Measurements from ENCODE around the gene CEP192.

CEP192 gene

DNA sequence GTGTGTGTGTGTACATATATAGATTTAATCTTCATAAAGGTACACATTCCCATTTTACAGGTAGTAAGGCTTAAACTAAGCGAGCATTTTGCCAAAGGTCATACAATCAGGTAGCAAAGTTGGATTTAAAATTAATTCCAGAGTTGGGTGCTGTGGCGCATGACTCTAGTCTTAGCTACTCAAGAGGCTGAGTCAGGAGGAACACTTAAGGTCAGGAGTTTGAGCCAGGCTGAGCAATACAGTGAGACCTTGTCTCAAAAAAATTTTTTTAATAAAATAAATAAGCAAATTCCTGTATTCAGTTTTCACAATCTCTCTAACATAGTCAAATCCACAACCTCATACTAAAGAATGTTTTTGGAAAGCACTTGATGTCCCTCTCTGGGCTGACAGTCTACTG, 115.9 kb downstream of the CEP192 start:
- DNase-seq: no peak

DNA sequence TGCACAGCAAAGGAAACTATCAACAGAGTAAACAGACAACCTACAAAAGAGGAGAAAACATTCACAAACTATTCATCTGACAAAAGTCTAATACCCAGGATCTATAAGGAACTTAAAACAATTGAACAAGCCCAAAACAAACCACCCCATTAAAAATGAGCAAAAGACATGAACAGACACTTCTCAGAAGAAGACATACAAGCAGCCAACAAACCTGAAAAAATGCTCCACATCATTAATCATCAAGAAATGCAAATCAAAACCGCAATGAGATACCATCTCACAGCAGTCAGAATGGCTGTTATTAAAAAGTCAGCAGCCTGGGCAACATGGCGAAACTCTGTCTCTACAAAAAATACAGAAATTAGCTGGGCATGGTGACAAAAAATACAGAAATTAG, 117.2 kb downstream of the CEP192 start:
- no peak for DNase-seq

DNA sequence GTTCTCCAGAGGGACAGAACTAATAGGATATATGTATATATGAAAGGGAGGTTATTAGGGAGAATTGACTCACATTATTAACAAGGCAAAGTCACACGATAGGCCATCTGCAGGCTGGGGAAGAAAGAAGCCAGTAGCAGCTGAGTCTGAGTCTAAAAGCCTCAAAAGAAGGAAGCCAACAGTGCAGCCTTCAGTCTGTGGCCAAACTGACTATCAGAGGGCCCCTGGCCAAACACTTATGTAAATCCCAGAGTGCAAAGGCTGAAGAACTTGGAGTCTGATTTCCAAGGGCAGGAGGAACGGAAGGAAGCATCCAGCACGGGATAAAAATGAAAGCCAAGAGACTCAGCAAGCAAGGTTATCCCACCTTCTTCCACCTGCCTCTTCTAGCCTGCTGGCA, 119.4 kb downstream of the CEP192 start:
- no peak for DNase-seq

DNA sequence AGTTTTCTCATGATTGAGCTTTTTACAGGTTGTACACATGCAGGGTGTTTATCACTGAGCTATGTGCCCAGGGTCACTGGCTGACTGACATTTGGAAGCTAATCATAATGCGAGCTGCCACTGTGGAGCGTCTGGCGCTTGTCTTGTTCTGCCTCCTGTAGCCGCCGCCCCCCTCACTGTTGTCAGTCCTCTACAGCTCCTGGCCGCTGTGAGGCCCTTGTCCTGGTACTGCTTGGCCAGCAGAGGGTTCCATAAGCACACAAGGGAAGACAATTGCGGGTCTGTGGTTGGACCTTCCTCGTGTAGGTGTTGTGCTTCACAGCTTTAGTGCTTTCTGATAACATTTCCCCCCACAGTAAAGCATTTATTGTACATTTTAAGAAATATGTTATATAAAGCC, 121.8 kb downstream of the CEP192 start:
- DNase-seq: no peak

DNA sequence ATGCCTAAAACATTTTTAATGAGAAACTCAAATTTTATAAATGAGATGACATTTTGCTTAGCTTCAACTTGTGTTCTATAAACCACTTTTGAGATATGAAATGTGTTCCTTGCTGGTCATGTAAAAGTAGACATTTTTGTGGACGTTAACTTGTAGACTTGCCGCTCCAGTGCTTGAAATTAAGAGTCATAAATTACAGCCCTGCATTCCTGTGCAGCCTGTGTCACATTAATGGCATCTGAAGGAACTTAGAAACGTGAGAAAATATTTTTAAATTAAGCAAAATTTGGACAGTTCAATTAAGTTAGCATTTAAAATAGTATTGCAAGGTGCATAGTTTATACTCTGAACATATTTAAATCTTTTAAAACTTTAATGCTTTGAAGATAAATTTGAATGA, 129.1 kb downstream of the CEP192 start:
- no peak for DNase-seq

DNA sequence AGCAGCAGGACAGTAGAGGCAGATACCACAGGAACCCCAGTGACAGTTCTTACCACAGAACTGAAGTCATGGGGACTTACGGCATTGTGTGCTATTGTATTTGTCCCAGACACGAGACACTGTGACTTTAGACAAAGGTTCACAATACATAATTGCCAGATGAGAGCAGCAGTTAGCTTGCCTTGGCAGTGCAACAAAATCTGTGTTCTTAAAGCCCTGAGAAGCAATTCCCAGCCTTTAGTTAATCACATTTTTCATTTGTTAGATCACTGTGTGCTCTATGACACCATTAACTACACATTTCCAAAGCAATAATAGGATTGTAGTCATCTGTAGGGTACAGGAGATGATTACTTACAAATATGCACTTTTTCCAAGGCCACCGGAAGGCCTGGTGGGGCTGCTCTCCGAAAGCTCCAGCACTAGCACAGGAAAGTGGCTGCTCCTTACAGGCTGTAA, 129.8 kb downstream of the CEP192 start:
- no peak for DNase-seq

DNA sequence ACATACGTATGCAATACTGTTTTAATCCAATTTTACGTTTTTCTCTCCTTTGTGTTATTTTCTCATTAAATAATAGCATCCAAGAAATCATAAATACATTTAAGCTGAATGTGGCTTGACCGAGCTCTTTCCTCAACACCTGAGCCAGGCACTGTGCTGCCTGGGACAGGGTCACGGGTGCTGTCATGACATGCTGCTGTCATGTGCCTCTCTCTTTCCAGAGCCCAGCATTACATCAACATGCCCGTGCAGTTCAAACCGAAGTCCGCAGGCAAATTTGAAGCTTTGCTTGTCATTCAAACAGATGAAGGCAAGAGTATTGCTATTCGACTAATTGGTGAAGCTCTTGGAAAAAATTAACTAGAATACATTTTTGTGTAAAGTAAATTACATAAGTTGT, 133.2 kb downstream of the CEP192 start:
- no peak for DNase-seq

DNA sequence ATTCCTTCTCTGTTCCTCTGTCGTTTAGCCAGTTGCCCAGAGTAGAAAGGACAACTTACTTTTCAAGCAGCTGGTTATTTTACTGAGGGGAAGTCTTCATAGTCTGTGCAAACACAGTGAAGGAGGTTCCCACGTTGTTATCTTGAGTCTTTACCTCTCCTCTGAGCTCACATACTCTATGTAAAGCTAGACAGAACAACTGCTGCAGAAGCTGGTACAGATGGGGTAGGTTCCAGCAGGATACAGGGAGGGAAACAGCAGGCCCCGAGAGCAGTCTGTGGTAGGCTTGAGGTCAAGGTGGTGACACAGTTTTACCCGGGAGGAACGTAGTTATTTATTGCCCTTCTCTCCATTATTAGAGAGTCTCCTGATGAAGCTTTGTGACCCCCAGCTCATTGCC, 134.0 kb downstream of the CEP192 start:
- DNase-seq: no peak

DNA sequence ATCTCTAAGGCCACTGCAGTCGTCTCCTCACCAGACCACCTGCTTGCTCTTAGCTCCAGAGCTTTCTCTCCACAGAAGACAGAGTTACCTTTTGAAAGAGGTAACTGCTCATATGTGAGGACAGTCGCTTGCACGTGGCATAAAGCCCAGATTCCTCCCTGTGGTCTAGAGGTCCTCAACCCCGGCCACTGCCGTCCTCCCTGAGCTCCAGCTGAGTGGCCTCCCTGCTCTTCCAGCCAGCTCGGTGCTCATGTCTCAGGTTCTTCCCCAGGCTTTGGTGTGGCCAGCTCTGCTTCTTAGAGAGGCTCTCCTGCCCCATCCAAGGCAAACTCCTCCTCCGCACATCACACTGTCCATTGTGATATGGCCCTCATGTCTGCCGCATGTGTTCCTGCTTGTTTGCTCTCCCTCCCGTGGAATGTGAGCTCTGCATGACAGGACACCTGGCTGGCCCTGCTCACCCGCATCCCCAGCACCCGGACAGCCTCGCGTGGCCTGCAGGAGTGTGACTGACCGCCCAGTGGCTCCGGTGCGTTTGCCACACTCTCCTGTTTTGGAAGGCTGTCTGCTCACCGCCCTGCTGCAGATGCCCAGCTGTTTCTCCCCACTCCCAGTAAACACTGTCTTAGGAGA, 135.9 kb downstream of the CEP192 start:
- no peak for DNase-seq

DNA sequence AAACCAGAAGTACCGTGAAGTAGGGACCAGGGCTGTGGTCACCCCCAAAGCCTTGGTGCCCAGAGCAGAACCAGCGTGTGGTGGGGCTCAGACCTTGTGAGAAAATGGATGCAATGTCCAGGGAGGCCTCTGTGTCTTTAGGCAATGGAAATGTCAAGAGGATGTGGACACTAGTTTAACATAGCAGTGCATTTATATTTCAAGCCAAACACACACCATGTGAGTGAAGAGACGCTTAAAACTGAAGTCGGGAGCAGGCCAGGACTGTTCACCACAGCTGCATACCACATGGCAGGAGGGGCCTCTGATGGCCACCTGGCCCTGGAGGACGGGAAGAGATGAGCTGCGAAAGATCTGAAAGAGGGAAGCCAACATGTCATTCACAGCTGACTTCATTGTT, 140.1 kb downstream of the CEP192 start:
- no peak for DNase-seq

DNA sequence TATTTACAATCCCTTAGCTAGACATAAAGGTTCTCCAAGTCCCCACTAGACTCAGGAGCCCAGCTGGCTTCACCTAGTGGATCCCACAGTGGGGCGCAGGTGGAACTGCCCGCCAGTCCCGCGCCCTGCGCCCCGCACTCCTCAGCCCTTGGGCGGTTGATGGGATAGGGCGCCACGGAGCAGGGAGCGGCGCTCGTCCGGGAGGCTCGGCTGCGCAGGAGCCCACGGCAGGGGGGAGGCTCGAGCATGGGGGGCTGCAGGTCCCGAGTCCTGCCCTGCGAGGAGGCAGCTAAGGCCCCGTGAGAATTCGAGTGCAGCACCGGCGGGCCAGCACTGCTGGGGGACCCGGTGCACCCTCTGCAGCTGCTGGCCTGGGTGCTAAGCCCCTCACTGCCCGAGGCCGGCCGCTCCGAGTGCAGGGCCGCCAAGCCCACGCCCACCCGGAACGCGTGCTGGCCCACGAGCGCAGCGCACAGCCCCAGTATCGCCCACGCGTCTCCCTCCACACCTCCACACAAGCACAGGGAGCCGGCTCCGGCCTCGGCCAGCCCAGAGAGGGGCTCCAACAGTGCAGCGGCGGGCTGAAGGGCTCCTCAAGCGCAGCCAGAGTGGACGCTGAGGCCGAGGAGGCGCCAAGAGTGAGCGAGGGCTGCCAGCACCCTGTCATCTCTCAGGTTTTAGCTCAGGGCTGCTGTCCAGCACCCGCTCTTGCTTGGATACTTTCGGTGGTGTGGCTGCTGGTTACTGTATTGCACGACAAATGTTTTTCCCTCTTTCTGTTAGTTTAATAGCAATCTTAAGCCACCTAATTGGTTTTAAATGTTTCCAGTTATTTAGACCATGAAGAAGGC, 143.6 kb downstream of the CEP192 start:
- no peak for DNase-seq

DNA sequence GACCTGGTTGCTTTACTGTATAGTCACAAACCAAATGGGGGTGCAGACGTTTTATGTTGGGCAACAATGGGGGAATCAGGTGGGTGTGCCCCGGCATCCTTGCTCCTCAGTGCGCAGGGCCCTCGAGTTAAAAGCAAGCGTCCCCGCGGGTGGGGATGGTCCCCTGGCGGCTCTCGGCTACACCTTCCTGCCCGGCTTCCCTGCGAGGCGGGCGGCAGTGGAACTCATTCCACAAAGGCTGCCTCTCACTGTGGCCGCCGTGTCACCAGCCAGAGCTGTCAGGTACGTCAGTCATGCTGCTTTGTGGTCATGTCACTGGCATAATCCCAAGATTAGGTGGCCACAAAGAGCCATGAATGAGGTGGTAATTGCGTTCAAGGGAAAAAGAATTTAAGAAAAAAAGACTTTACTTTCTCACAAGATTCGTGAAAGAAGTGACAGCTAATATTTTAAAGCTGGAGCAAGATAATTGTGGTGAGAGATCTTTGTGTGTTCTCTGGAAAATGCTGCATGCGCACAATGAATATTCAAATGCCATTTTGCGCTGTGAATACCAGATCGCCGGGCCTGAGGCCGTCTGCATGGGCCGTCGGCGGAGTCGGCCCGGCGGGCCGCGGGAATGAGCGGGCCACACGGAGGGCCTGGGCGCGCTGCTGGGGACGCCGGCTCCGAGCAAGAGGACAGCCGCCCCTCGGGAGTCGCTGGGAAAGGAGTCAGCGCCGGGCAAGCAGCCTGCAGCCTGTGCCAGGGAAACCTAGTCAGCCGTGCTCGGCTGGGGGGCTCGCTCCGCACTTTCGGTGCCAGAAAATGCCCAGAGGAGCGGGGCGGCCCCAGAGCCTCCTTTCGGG, 145.1 kb downstream of the CEP192 start:
- peak; percentile 35 for DNase-seq

DNA sequence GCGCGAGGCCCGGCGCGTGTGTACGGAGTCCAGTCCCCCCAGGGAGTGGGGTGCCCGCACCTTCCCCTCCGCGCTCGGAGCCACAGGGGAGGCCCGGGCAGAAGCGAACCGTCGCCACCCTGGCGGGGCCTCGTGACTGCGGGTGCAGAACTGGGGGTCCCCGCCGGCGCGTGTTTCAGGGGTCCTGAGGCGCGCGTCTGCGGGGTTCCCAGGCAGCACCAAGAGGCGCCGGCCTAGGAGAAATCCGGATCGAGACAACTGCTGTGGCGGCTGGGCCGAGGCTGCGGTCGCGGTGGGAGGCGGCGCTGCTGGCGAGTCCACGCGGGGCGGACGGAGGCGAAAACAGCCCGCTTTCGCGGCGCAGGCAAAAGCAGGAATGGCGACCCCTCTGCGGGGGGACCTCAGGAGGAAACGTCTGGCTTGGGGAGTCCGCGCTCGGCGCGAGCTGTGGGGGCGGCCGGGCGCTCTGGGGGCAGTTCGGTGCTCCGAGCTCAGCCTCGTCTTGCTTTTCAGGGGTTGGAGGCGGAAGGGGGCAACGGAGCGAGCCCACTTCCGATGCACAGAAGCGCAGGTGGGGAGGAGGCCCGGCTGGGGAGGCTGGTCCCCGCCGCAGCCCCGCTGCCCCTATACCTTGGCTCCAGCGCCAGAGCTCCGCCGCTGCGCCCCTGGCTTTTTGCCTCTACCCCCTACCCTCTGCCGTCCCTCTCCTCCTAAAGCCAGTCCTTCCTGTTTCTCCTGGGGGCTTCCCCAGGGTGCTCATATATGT, 145.9 kb downstream of the CEP192 start:
- peak; percentile 51 for DNase-seq

DNA sequence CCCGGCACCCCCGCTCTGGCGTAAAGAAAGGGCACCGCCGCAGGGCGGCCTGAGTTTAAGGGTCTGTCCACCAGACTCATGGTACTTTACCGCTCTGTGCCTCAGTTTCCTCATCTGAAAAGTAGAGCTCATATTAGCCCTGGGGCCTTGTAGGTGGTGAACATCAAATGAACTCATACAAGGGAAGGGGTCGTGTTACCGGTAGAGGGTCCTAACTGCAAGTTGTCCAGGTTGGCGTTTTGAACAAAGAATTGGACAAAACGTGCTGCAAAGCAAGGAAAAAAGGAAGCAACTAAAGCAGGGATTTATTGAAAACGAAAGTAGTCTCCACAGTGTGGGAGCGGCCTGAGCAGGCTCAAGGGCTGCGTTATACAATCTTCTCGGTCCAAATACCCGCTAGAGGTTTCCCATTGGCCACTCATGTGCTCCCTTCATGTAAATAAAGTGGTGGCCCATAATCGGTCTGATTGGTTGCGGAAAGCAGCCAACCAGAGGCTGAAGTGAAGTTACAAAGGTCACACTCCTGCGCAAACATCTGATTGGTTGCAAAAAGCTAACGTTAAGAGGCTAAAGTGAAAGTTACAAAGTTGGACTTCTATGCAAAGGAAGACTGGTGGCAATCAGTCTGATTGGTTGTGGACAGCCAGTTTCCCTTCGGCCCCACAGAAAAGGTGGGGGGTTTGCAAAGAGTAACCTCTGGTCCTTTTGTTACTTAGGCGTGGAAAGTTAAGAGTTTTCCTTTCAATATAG, 146.7 kb downstream of the CEP192 start:
- peak; percentile 56 for DNase-seq

DNA sequence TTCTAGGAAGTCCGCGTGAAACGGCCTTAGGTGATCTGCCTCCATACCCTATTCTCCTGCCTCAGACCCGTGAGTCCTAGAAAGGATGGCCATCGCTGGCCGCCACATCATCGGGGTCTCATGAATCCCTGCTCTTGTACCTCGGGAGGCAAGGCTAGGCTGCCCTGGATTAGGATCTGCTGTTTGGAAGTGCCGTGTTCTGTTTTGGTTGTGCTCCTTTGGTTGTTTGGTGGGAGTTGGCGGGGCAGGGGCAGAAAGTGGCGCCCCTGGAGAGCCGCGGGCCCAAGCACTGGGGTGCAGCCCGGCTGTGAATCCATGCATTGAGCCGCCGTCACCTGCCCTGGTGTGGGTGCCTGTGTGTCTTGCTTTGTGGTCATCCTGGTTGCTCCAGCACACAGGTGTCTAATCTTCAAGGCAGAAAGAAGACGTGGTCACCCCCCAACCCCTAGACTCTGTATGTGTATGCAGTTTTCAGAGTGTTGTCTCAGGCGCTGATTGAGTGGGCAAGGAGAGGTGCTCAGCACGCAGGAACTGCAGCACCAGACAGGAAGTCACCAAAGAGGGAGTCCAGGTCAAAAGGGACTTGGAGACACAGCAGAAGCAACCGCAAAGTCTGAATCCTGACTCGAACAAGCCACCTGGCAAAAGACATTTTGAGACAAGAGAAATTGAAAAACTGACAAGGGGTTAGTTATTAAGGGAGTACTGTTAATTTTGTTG, 147.4 kb downstream of the CEP192 start:
- no peak for DNase-seq

DNA sequence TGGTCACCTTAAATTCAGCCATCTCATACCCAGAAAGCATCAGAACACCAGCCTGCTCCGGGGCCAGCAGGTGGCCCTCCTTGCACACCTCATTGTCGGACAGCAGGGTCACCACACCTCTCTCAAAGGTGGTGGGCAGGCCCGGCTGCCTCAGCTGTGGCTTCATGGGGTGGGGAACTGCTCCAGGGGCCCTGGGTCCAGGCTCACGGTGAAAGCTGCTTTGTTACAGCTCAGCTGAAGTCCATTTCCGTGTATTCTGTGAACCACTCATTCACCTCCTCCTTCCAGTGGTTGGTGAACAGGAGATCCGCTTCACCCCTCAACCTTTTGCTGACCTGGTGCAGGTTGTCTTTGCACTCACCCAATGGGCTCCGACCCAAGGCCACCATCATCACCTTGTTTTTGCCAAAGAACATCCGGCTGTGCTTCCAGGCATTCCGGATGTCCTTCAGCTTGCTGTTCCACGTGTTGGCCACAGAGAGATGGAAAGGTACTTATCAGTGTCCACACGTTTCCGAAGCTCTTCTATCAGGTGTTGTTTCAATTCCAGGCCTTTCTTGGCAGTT, 148.8 kb downstream of the CEP192 start:
- no peak for DNase-seq

DNA sequence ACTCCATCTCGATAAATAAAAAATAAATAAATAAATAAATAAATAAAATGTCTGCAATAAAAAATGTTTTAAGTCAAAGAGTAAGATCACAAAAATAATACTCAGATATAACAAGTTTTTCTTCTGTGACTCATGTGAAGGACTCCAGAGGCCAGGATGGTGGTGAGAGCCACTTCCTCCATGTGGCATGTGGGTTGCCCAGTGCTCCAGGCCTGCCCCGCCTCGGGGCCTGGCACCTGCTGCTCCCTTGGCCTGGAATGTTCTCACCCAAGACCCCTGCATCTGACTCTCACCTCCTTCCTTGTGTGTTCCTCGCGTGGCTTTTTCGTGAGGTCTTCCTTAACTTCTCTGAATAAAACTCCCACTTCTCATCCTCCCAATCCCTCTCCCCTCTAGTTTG, 150.0 kb downstream of the CEP192 start:
- no peak for DNase-seq

DNA sequence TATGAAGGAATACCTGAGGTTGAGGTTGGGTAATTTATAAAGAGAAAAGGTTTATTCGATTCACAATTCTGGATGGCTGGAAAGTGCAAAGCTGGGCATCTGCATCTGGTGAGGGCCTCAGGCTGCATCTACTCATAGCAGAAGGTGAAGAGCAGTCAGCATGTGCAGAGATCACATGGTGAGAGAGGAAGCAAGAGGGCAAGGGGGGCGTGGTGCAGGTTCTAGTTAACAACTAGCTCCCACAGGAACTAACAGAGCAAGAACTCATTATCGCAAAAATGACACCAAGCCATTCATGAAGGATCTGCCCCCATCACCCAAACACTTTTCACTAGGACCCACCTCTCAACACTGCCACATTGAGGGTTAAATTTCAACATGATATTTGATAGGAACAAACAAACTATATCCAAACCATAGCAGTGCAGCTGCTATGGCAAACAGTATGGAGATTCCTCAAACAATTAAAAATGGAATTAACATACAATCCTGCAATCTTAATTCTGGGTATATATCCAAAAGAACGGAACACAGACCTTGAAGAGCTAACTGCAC, 154.6 kb downstream of the CEP192 start:
- no peak for DNase-seq

DNA sequence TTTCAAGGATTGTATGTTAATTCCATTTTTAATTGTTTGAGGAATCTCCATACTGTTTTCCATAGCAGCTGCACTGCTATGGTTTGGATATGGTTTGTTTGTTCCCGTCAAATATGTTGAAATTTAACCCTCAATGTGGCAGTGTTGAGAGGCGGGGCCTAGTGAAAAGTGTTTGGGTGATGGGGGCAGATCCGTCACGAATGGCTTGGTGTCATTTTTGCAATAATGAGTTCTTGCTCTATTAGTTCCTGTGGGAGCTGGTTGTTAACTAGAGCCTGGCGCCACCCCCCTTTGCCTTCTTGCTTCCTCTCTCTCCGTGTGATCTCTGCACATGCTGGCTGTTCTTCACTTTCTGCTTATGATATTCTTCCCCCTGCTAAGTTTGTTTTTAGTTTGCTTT, 156.0 kb downstream of the CEP192 start:
- DNase-seq: no peak

DNA sequence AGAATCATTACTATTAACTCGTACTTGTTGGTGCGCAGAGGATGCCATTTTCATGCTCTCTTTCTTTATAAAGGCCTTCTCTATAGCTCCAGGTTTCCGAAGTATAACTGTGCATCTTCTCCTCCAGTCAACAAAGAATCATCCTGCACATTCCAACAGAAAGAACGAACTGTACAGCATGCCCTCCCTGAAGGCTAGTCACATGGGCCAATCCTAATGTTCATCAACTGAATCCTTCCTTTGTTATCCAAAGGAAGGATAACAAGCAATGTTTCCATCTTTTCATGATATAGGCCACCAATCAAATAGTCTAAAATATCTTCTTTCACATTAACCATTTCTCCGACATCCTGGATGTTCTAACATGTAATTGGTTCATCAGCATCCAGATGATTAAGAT, 160.5 kb downstream of the CEP192 start:
- no peak for DNase-seq

DNA sequence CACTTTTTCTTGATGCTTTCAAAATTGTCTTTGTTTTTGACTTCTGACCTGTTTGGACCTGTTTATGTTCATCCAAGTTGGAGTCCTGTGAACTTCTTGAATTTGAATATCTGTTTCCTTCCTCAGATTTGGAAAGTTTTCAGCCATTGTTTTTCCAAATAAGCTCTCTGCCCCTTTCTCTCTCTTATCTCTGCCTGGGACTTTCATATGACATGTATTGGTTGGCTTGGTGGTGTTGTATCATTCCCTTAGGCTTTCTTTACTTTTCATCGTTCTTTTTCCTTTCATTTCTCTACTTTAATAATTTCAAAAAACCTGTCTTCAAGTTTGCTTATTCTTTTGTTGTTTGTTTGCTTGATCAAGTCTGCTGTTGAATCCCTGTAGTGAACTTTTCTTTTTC, 167.3 kb downstream of the CEP192 start:
- DNase-seq: no peak

Measured in activated gamma-delta T cell treated with Interleukin-2 at 50 U/mL for 16 hours (primary cell).